Measurements from ENCODE around the gene F2R. TPM values are rescaled to one million over a fixed set of nuclear protein-coding genes. Genes with fewer than 3 reads are reported as not detected.
A peak's percentile ranks its signal among the peaks of the same experiment; 100 is the strongest.

The F2R gene
- total and polyA plus RNA-seq, 2 donors from 2014 or later = 14.6 to 15.3 TPM

GRCh38 chr5:76718880-76719279 lies 3.0 kb downstream of the F2R start:
- peaks cover 0 to 2% (median 0%) of the 10 kb centered on the region in 3 donors for H3K4me1 ChIP-seq (ENCODE audit: control insufficient read depth in 2 of 3, insufficient read depth in 2 of 3, low read depth in 1 of 3, low read length in 3 of 3)
- H3K4me3 ChIP-seq (ENCODE audit: low read length in 3 of 3) = peak overlapping the region in 1 of 3 donors; percentile 78
- no peak for FAIRE-seq
- H3K9me3 ChIP-seq (ENCODE audit: control insufficient read depth in 2 of 3, insufficient read depth in 1 of 3, low read length in 3 of 3) = no peaks in the 10 kb centered on the region
- no peak for DNase-seq
- peaks cover 2% of the 10 kb centered on the region for H3K27me3 ChIP-seq (ENCODE audit: control insufficient read depth, insufficient read depth, low read length)
- no peak for TF ChIP-seq CTCF (IDR thresholded peaks at IDR 0.05; ENCODE audit: borderline replicate concordance, extremely low read depth, insufficient read depth)
- intact Hi-C loops (cut with DNase I) = no loop called here
- H3K36me3 ChIP-seq (ENCODE audit: control insufficient read depth in 2 of 3, insufficient read depth in 3 of 3, low read length in 3 of 3) = no peaks in the 10 kb centered on the region
- no peak overlapping the region for H3K27ac ChIP-seq (ENCODE audit: low read depth in 2 of 2, low read length in 2 of 2)
- no peak overlapping the region for H3K9ac ChIP-seq (ENCODE audit: low read length in 3 of 3)

GRCh38 chr5:76720988-76721569 lies 5.2 kb downstream of the F2R start:
- intact Hi-C loops (cut with DNase I) = no loop called here
- FAIRE-seq (no peak), DNase-seq (no peak)
- Histone ChIP-seq H3K9ac (ENCODE audit: low read length in 3 of 3) (no peak overlapping the region), H3K27ac (ENCODE audit: low read depth in 2 of 2, low read length in 2 of 2) (peak overlapping the region in 1 of 2 donors; percentile 44), H3K4me1 (ENCODE audit: control insufficient read depth in 2 of 3, insufficient read depth in 2 of 3, low read depth in 1 of 3, low read length in 3 of 3) (peaks cover 0 to 2% (median 0%) of the 10 kb centered on the region in 3 donors), H3K36me3 (ENCODE audit: control insufficient read depth in 2 of 3, insufficient read depth in 3 of 3, low read length in 3 of 3) (no peaks in the 10 kb centered on the region), H3K4me3 (ENCODE audit: low read length in 3 of 3) (no peak overlapping the region), H3K9me3 (ENCODE audit: control insufficient read depth in 2 of 3, insufficient read depth in 1 of 3, low read length in 3 of 3) (no peaks in the 10 kb centered on the region), H3K27me3 (ENCODE audit: control insufficient read depth, insufficient read depth, low read length) (no peaks in the 10 kb centered on the region)
- TF ChIP-seq CTCF (IDR thresholded peaks at IDR 0.05; ENCODE audit: borderline replicate concordance, extremely low read depth, insufficient read depth) = no peak

- H3K9me3 ChIP-seq (ENCODE audit: control insufficient read depth in 2 of 3, insufficient read depth in 1 of 3, low read length in 3 of 3) = no peaks in the 10 kb centered on the region
- DNase-seq (no peak), FAIRE-seq (no peak)
- no peaks in the 10 kb centered on the region for H3K4me1 ChIP-seq (ENCODE audit: control insufficient read depth in 2 of 3, insufficient read depth in 2 of 3, low read depth in 1 of 3, low read length in 3 of 3)
- TF ChIP-seq CTCF (IDR thresholded peaks at IDR 0.05; ENCODE audit: borderline replicate concordance, extremely low read depth, insufficient read depth) = no peak
- H3K27ac ChIP-seq (ENCODE audit: low read depth in 2 of 2, low read length in 2 of 2) = no peak overlapping the region
- H3K9ac ChIP-seq (ENCODE audit: low read length in 3 of 3) = no peak overlapping the region
- H3K36me3 ChIP-seq (ENCODE audit: control insufficient read depth in 2 of 3, insufficient read depth in 3 of 3, low read length in 3 of 3) = no peaks in the 10 kb centered on the region
- intact Hi-C loops (cut with DNase I) = no loop called here
- H3K4me3 ChIP-seq (ENCODE audit: low read length in 3 of 3) = no peak overlapping the region
- H3K27me3 ChIP-seq (ENCODE audit: control insufficient read depth, insufficient read depth, low read length) = no peaks in the 10 kb centered on the region
These were observed 7.3 kb downstream of the F2R start for GRCh38 chr5:76723266-76723665.

- Histone ChIP-seq H3K4me3 (ENCODE audit: low read length in 3 of 3) (no peak overlapping the region), H3K9me3 (ENCODE audit: control insufficient read depth in 2 of 3, insufficient read depth in 1 of 3, low read length in 3 of 3) (no peaks in the 10 kb centered on the region), H3K27me3 (ENCODE audit: control insufficient read depth, insufficient read depth, low read length) (no peaks in the 10 kb centered on the region), H3K9ac (ENCODE audit: low read length in 3 of 3) (no peak overlapping the region), H3K27ac (ENCODE audit: low read depth in 2 of 2, low read length in 2 of 2) (no peak overlapping the region), H3K4me1 (ENCODE audit: control insufficient read depth in 2 of 3, insufficient read depth in 2 of 3, low read depth in 1 of 3, low read length in 3 of 3) (no peaks in the 10 kb centered on the region), H3K36me3 (ENCODE audit: control insufficient read depth in 2 of 3, insufficient read depth in 3 of 3, low read length in 3 of 3) (no peaks in the 10 kb centered on the region)
- intact Hi-C loops (cut with DNase I) = no loop called here
- TF ChIP-seq CTCF (IDR thresholded peaks at IDR 0.05; ENCODE audit: borderline replicate concordance, extremely low read depth, insufficient read depth) = no peak
- FAIRE-seq (no peak), DNase-seq (no peak)
These were observed 8.0 kb downstream of the F2R start for GRCh38 chr5:76723906-76724305.

All from kidney (tissue), 14 donors.